Activated T-helper 1 cell treated with anti-CD3 and anti-CD28 coated beads, Interleukin-2, amount 50 U/mL, for 16 hours (primary cell): Measurements from ENCODE around the gene RPTOR.
"Not testable (repeated sequence)": the region's sequence is repeated elsewhere in the genome, so short reads cannot be mapped to it uniquely, and the experiment has no call there.

Source experiments
- DNase-seq, 2 donors: peaks; one replicate each; pipeline ENCODE4 v3.0.0-alpha.2; 2020; ENCODE audit warnings: low read depth in 1 of 2, low spot score in 1 of 2

The RPTOR gene

GRCh38 chr17:80614332-80615047 is 69.9 kb downstream of the RPTOR start:
- DNase-seq, result no peak

GRCh38 chr17:80615376-80615775 is 70.7 kb downstream of the RPTOR start:
- no peak for DNase-seq

DNA sequence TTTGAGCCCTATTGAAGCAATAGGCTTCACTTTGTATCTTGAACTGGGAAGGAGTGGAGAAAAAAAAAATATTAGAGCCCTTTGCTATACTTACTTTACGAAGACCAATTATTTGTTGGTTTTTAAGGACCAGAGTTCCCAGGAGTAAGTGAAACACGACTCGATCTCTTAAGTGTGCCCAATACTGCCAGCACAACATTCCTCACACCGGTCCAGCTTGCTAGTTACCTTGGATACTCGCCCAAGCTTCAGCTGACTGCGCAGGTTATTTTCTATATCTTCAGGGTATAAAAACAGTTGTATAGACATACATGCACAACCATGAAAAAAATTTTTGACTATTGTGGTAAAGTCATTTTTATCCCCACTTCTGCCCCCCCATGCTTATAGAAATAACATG is 72.1 kb downstream of the RPTOR start:
- no peak for DNase-seq

DNA sequence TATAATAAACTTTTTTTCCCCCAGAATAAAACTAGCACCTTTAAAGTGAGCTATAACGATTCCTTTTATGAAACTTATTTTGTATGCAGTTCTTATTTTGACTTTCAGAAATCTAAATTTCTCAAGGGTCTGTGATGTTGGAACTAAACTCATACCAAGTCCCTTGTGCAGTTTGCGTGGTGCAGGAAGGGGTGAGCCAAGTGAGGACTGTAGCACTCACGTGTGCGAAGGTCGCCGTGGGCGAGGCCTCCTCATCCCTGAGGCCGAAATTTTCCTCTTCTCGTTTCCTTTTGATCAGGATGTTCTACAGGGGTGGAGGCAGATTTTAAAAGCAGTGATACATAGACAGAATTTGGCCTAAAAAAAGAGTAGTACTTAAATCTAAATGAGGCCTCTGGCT is 73.7 kb downstream of the RPTOR start:
- no peak for DNase-seq

DNA sequence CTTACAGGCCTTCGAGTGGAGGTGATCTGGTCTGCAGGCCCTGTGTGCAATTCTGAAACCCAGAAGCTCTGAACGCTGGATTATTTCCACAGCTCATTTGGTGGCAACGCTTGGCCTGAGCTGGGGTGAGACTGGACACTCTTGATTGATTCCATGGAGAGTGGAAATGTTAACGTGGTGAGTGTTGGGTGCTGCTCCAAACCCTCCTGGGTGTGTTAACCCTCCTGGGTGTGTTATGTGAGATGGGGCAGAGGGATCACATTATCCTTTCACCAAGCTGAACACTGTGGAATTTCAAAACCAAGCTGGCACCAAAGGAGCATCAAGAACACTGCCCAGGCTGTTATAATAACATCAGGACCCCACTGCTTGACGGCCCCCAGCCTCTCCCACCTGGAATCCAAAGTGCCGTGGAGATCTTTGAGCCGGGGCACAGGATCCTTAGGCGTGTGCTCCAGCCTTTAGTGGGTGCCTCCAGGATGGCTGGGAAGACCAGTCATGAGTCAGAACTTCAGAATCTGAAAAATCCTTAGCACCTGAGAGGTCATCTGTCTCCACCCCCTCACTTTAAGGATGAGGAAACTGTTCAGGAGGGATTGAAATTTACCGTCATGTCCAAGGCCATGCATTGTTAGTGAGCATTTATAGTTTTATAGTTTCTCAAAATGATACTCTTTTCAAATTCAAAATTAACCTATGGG is 75.0 kb downstream of the RPTOR start:
- no peak for DNase-seq

DNA sequence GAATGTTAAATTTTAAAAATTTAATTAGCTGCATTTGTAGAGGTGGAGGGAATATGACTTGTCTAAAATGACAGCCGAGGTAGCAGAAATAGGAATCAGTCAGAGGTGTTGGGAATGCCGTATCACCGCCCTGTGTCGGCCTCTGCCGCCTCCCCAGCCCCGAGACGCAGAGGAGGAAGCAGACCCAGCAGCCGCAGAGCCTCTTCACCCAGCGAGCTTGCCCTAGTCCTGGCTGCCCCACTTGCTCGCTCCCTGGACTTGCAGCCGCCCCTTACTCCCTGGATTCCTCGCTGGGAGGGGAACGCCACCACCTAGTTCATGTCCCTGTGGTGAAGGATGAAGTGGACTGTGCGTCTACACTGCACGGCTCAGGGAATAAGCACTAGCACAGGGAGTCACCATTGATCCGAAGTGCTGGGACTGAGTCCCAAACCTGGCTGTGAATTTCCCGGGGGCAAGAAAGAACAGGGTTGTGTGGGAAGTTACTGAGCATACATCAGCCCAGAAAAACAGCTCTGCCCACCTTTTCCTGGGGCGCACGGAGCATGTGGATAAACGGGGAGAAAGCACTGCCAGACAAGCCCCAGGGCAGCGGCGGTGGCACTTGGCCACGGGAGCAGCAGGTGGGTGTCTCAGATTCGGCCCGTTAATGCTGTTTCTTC is 76.8 kb downstream of the RPTOR start:
- no peak for DNase-seq

DNA sequence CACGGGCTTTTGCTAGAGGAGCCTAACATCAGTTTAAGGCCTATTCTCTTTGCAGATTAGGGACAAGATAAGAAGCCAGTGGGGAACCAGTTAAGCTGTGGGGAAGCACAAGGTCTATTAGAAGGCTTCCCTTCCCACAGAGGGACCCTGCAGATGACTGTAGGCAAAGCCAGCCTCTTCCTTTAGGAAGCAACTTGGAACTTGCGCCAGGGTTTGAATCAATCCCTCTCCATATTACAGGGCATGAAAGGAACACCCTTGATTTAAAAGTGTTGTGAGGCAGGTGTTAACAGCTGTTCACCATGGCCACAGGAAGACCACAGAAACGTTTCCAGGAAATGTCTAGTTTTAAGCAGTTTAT is 77.3 kb downstream of the RPTOR start:
- DNase-seq, result no peak

- no peak for DNase-seq
These were observed 80.2 kb downstream of the RPTOR start for GRCh38 chr17:80624864-80625263.

DNA sequence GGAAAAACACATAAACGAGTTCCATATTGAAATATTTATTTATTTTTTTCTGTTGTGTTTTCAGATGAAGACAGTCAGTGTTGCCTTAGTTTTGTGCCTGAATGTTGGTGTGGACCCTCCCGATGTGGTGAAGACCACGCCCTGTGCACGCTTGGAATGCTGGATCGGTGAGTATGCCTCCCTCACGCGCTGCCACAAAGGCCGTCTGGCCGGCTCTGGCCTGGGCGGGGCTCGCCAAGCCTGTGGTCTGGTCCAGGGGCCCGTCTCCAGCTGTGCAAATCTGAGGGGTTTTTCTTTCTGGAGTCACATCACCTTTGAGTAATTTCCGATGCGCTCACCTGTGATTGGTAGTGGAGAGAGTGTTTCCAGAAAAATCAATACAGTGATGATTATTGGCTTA is 81.0 kb downstream of the RPTOR start:
- no peak for DNase-seq

DNA sequence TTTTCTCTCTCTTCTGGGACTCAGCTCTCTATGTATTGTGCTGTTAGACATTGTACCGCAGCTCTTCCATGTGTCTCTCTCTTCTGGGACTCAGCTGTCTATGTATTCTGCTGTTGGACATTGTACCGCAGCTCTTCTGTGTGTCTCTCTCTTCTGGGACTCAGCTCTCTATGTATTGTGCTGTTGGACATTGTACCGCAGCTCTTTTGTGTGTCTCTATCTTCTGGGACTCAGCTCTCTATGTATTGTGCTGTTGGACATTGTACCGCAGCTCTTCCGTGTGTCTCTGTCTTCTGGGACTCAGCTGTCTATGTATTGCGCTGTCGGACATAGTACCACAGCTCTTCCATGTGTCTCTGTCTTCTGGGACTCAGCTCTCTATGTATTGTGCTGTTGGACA is 84.2 kb downstream of the RPTOR start:
- DNase-seq, result not testable (repeated sequence)

GRCh38 chr17:80629298-80630028 is 84.8 kb downstream of the RPTOR start:
- DNase-seq, result no peak

GRCh38 chr17:80630560-80631120 is 86.0 kb downstream of the RPTOR start:
- no peak for DNase-seq

DNA sequence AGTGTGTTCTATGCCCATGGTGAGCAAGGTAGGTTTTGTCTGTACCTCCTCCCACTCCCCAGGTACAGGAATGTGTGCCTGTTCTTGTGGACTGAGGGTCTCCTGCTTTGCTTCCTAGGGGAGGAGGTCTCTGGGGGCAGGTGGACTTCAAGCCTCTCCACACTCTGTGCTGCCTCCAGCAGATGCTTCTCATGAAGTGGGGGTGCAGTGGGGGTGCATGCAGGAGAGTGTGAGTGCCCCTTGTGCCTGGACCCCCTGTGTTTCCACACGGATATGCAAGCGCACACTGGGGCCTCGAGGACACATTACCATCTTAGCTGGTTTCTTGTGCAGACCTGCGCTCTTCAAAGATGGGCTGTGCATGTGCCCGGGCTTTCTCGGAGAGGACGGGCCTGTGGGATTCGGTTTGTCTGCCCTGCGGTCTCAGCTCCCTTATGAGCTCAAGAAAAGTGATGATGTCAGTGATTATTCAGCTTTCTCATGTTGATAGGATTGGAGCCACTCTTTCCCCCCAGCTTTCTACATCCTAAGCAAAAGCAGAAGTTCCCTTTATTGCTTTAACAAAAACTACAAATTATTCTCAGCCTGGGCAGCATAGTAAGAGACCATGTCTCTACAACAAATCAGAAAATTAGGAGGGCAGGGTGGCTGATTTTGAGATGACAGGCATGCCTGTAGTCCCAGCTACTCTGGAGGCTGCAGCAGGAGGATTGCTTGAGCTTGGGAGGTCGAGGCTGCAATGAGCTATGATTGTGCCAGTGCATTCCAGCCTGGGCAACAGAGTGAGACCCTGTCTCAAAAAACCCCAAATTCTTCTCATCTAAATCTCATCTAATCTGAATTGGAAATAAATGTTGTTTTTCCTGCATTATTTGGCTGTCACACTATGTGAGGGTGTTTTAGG is 86.8 kb downstream of the RPTOR start:
- no peak for DNase-seq

- DNase-seq, result no peak
These were observed 87.5 kb downstream of the RPTOR start for GRCh38 chr17:80632046-80632581.

- DNase-seq, result no peak
These were observed 88.6 kb downstream of the RPTOR start for GRCh38 chr17:80633207-80633606.

- DNase-seq, result no peak
These were observed 89.4 kb downstream of the RPTOR start for GRCh38 chr17:80633994-80634566.

- no peak for DNase-seq
These were observed 91.9 kb downstream of the RPTOR start for GRCh38 chr17:80636361-80637018.

DNA sequence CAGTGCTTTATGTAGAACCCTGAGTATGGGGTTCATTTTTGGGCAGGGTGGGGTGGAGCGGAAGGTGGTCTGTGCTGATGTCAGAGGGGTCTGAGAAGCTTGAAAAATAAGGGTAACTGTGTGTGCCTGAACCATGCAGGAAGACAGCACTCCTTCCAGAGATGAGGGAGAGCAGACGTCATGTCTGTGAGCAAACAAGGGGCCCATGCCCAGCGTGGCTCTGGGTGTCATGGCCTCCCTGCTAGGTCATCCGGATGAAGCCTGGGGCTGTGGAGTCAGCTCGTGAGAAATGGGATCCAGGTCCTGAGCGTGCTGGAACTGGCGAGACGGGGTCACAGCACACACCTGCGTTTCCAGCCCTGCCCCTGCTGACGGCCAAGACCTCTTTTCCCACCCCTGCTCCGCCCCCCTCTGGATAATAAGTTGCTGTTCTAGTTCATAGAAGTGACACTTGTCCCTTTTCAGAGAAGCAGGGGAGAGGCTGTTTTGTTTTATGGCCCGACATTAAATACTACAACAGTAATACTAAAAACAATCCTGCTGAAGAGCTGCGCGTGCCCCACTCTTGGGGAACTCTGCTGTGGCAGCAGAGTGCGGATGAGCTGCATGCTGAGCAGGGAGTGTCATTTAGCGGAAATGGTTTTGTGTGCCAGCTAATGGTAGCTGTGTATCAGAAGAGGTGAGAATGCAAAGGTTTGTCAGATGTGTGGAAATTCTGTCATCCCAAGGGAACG is 92.6 kb downstream of the RPTOR start:
- no peak for DNase-seq

DNA sequence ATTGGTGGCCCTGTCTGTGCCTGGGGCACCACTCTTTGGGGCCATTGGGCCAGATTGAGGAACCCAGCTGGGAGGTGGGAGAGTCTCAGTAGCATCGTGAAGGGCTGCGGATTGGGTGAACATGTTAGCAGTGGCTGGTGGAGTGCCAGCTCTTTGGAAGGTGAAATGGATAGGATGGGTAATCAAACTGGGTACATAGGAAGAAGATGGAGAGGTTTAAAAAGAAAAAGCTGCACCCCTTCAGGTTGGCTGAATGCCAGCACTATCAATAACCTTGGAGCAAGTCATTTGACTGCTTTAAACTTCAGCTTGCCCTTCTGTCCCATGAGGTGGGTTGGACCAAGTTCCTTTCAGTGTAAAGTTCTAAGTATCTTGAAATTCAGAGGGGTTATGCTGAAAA is 95.0 kb downstream of the RPTOR start:
- DNase-seq, result no peak
